ENCODE data around the gene TFAP2E. TPM values are rescaled to one million over a fixed set of nuclear protein-coding genes. Genes with fewer than 3 reads are reported as not detected.

Gene TFAP2E
- total RNA-seq, 1 experiment from 2014 or later: 0.40 TPM

DNA sequence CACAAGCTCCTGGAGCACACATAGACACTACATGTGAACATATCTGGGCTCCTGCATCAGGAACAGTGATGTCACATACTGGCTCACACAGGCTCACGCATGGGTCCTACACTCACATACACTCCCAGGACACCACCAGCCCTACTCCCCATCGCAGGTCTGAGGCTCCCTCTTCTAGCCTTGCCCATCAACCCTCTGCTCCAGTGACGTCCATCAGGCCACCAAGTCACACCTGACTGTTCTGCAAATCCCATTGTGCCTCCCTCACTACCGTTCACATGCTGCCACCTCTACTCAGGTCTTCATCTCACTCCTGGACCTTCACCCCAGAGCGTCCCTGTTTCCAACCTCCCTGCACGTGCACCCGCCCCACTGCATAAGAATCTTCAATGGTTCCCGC is 18.1 kb downstream of the TFAP2E start:
- no peak for DNase-seq (ENCODE audit: extremely low read depth, low read depth)

DNA sequence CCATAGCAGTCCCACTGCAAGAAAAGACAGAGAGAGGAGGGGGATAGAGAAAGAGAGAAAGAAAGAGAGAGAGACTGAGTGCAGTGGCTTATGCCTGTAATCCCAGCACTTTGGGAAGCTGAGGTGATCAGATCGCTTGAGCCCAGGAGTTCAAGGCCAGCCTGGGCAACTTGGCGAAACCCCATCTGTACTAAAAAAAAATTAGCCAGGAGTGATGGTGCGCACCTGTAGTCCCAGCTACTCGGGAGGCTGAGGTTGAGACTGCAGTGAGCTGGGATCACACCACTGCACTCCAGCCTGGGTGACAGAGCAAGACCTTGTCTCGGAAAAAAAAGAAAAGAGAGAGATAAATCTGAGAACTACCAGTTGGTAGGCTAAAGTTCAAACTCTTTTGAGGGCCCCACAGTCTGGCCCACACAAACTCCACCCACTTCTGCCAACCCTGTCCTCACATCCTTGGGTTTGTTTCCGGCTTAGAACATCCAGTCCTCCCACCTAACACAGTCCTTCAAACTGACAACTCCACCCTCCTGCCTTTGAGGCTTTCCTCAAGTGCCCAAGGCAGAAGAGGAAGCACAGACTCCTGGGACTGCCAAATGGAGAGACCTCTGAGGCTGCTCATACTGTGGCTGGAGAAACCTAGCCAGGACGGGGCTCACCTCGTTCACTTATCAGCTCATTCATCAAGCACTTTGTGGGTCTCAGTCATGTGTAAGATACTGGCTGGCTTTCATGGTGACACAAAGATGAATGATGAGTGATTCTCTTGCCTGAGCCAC is 20.1 kb downstream of the TFAP2E start:
- DNase-seq (ENCODE audit: extremely low read depth, low read depth): no peak

DNA sequence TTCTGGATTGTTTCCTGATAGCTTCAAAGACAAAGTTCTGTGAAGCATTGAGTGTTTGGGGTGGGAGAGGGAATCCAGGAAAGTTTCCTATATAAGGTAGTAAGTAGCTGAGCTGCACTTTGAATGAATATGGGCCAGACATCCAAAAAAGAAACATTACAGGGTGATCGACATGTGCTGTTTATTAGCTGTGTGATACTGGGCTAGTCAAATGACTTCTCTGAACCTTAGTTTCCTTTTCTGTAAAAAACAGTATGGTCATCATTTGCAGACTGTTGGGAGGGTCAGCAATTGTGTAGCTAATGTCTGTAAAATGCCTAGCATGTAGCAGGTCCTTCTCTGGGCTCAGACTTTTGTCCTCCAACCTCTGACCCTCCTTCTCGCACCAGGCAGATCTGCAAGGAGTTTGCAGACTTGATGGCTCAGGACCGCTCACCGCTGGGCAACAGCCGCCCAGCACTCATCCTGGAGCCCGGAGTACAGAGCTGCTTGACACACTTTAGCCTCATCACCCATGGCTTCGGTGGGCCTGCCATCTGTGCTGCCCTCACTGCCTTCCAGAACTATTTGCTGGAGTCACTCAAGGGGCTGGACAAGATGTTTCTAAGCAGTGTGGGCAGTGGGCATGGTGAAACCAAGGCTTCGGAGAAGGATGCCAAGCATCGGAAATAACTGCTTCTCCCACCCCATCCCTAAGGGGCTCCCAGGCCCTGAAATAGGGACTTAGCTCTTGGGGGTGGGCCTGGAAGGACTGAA is 21.1 kb downstream of the TFAP2E start:
- DNase-seq (ENCODE audit: extremely low read depth, low read depth): no peak

DNA sequence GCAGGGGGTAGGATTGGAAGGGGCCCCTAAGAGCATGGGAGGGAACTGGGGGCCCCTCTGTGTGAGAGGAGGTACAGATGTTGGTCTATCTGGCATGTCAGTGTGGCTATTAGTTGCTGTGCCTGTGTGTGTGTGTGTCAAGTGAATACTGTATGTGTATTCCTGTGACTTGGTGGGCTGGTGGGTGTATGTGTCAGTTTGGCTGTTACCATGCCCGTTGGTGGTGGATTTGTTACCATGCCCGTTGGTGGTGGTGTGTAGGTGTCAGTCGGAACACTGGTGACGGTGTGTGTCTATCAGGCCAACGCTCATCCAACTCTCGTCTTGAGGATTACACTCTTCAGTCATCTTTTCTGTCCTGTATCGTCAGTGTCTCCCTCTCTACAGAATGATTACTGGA is 22.6 kb downstream of the TFAP2E start:
- no peak for DNase-seq (ENCODE audit: extremely low read depth, low read depth)

DNA sequence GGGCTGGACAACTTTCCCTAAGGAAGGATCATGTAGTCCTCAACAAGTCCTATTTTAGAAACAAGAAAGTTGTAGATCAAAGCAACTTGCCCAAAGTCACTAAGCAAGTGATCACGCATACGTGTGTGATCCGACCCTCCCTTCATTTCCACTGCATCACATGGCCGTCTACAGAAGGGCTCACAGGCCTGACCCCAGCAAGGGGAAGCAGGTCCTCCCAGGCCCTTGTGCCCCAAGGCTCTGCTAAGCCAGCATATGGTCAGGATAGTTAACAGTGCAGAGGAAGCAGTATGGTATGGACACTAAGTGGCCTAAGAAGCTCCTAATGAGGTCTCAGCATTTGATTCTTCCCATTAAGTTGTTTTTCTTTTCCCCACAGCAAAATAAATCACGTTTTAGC is 24.8 kb downstream of the TFAP2E start:
- DNase-seq (ENCODE audit: extremely low read depth, low read depth): no peak

DNA sequence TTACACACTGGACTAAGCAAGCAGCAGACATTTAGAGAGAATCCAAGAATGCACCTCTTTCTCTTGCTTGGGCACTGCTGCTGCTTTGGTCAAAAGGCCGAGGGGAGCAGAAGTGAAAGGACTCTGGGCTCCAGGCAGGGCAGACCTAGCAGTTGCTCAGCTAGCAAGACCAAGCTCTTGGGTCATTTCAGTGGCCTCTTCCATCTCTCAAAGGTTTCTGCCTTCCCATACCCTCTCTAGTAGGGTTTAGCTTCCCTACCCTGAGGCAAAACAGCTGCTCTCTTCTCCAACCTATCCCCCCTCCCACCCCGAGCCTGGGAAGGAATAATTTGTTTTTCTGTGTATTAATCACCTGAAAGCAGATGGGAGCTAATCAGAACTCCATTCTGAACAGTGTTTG is 25.8 kb downstream of the TFAP2E start:
- DNase-seq (ENCODE audit: extremely low read depth, low read depth): no peak

DNA sequence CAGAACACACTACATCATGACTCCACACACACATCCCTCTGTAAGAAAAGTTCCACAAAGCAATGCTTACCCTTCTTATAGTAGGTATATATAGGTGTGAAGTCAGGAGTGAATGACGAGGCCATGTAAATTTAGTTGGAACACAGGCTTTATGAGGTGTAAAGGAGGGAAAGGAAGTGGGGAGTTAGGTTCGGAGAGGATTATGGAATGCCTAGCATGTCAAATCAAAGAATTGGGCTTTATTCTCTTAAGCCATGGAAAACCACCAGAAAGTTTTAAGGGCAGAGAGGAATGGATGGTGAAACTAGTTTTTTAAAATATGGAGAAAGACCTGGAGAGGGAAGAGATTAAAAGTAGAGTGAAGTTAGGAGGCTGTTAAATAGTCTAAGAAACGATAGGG is 26.3 kb downstream of the TFAP2E start:
- DNase-seq (ENCODE audit: extremely low read depth, low read depth): no peak

DNA sequence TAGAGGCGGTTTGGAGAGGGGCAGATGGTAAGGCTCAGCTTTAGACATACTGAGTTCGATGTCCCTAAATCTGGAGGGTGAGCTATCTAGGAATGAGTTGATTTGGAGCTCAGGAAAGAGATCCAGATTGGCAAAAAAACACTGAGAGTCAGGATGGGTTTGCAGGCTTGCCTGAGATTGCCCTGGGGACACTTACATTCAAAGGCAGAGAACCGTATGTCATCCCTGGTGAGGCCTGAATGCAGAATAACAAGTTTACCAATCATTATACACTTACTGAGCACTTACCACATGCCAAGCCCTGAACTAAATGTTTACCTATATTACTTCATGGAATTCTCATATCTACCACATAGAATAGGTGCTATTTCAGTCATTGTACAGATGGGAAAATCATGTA is 27.5 kb downstream of the TFAP2E start:
- no peak for DNase-seq (ENCODE audit: extremely low read depth, low read depth)

DNA sequence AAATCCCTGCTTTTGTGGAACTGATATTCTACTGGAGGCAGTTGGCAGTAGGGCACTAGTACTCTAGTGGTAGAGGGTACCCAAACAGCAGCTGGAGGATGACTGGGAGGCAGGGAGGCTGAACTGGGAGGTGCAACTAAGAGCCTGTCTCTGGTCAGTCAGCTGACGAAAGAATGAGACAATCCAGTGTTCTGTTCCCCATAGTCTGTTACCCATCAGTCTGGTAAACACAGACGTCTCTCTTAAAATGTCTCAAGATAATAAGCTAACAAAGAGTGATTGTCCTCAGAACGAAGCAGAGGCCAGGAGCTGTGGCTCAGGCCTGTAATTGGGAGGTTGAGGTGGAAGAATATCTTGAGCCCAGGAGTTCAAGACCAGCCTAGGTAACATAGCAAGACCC is 30.4 kb downstream of the TFAP2E start:
- no peak for DNase-seq (ENCODE audit: extremely low read depth, low read depth)

DNA sequence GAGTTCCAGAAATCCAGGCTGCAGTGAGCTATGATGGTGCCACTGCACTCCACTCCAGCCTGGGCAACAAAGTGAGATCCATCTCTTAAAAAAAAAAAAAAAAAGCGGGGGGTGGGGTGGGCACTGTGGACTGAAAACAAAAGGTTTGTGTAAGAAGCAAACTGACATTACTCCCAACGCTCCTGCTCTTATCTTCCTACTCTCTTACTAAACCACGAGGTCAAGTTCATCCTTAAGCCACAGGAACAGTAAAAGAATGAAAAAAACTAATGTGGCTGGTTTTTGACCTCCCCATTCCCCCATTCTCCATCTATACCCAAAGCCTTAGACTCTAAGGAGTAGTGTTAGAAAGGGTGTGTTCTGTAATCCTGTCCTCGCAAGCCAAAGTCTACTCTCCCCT is 30.8 kb downstream of the TFAP2E start:
- DNase-seq (ENCODE audit: extremely low read depth, low read depth): no peak

DNA sequence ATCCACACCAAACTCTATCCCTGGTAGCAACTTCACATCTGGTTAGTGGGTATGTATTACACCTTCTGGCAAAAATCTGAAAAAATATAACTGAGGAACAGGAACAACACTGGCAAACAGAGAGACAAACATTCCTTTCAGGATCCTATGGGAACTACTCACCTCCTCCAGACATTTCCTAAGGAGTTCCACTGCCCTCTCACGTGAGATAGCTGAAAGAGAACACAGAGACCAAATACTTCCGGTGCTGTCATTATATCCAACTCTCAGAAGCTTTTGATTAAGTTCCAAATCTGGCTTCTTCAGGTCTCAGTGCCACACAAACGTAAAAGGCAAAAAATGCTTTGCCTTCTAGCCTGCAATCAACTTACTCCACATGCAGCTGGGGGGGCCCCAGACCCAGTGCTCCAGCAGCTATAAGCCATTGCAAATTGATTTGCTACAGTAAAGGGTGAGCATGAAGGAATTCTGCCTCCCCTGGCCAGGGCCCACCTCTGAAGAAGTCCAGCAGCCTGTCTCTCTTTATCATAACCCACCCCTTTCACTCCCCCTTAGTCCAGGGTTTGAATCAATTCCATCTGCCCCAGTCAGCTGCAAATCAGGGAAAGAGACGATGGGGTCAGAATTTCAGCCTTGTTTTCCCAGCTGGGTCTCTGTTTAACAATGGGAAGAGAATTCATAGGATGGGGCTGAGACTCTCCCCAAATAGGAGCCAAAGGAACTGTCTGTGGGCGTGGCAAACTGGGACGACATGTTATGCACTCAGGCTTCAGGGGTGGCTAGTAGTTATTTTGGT is 32.2 kb downstream of the TFAP2E start:
- DNase-seq (ENCODE audit: extremely low read depth, low read depth): no peak

DNA sequence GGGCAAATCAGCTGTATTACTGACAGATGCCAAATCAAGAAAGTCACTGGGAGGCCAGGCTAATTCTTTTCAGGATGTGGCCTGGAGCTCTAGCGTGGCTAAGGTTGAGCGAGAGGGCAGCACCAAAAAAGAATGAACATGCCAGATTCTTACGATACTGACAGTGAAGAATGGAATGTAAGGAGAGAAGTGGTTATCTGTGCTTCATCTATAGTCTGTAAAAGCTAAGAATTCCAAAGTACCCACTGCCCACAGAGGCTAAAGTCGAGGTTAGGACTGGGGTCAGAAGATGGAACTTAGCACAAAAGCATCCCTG is 32.7 kb downstream of the TFAP2E start:
- no peak for DNase-seq (ENCODE audit: extremely low read depth, low read depth)

DNA sequence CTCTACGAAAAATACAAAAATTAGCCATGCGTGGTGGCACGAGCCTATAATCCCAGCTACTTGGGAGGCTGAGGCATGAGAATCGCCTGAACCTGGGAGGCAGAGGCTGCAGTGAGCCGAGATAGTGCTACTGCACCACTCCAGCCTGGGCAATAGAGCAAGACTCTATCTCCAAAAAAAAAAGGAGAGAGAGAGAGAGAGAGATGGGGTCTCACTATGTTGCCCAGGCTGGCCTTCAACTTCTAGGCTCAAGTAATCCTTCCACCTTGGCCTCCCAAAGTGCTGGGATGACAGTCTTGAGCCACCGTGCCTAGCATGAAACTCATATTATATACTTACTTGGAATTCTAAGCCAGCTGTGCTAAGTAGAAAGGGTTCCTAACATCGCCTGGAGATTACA is 38.5 kb downstream of the TFAP2E start:
- no peak for DNase-seq (ENCODE audit: extremely low read depth, low read depth)

DNA sequence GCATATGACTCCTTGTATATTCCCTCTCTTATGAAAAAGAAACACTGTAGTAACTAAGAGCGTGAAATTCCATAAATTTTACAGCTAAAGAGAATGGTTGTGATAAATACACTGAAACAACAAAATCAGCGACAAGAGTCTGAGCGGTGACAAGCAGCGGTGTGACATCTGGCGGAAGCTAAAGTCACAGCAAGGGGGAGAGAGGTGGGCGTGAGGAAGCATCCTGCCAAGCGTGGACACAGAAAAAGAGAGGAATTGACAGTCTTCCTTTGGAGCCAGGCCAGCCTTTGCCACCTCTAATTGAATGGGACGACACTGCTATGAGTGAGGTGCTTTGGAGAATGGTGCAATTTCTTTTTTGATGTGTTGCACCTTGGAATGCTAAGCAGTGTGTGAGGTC is 42.3 kb downstream of the TFAP2E start:
- no peak for DNase-seq (ENCODE audit: extremely low read depth, low read depth)

DNA sequence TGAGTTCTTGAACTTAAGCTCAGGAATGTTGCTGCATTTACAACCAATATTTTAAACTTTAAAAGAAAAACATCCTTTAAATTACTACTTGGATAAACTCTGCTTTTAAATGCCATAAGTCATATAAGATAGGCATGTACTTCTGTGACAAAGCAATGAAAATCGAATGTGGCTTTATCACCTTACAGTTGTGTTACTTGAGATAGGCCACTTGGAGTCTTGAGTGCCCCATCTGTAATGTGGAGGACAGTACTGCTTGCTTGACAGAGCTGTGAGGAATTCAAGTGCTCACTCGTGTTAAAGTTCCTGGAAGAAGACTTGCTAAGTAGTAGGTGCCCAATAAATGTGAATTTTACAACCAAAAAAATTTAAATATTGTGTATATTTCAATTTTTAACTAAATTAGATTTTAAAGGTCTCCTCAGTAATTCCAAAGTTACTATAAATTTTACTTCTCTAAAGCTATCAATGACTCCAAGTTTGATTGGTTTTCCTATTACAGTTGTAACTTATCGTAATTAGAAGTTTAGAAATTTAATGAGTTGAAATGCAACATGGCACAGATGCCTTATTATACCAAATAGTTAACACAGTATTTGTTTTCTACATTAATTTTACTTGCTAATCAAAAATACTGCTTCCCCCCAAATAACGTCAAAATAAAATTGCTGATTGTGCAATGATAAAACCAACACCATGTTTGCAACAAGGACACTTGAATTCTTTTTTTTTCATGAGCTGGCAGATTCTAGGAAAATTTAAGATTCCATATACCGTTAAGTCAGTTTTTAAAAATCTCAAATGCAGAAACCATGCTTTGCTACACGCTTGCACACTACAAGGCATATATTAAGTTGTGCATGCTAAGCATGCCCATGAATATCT is 46.4 kb downstream of the TFAP2E start:
- no peak for DNase-seq (ENCODE audit: extremely low read depth, low read depth)

DNA sequence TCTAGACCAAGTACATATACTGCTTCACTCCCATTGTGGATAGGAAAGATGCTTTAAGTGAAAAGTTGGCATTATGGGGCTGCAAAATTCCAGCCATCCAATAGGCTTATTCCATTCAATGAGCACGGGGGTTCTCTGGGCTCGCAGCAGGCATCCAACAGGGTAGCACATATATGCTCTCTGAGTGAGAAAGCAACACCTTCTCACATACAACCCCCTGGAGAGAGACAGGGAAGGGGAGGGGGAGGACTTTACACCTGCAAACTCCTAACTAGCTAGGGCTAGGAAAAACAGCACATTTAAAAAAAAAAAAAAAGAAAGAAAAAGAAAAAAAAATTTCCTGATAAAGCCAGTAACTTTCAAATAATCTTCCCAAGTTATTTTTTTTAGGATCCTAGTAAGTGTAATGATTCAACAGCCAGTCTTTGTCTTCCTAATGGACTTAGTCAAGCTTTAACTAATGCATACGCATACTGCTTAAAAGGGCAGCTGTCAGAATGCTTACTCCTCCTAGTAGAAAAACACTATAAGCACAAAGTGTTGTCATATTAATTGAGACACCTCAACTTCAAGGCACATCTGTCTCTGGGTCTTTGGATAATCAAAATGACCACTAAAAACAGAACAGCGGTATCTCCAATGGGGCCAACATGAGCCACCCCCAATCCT is 49.5 kb downstream of the TFAP2E start:
- no peak for DNase-seq (ENCODE audit: extremely low read depth, low read depth)

DNA sequence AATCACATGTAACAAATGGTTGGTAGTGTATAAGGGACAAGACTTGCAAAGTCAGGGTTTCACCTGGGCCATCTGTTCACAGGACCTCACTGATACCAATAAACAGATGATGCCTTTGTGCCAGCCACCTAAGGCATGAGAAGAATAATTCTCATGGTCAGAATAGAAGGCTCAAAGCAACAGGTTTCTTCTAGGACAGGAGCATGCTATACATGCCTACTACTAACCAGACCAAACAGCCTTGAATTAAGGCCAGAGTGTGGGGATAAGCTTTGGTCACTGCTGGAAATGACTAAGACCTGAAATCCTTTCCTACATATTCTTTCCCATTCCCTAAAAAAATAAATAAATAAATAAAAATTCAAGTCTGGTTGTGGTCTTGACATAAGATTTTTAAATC is 50.7 kb downstream of the TFAP2E start:
- DNase-seq (ENCODE audit: extremely low read depth, low read depth): no peak

DNA sequence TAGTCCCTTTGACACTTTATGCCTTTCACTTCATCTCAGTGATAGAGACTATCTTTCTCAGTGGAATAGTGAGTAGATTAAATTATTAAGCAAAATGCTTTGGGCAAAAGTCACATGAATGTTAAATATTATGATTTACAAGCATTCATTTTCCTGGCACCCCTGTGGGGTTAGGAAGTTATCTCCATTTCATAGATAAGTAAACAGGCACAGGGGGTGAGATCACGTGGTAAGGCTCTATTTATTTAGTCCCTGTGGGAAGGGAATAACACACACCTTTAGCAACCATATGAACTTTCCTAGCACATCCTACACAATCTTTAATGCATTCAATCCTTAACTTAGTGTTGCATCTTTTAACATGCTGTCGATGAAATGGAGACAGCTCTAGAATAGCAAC is 55.9 kb downstream of the TFAP2E start:
- no peak for DNase-seq (ENCODE audit: extremely low read depth, low read depth)

DNA sequence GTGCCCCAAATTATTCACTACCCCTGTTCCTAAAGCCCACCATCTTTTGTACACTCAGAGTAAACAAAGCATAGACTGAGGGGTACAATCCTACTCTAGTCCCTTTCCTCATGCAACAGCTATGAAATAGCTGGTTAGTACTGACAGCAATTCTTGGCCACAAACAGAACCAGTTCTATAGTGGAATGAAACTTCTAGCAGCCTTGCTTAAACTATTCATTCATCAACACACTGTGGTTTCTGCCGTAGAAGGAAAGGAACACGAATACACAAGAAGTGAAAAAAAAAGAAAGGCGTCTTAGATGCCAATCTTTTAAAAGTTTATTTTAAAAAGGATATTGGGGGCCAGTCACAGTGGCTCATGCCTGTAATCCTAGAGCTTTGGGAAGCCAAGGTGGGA is 58.3 kb downstream of the TFAP2E start:
- no peak for DNase-seq (ENCODE audit: extremely low read depth, low read depth)

DNA sequence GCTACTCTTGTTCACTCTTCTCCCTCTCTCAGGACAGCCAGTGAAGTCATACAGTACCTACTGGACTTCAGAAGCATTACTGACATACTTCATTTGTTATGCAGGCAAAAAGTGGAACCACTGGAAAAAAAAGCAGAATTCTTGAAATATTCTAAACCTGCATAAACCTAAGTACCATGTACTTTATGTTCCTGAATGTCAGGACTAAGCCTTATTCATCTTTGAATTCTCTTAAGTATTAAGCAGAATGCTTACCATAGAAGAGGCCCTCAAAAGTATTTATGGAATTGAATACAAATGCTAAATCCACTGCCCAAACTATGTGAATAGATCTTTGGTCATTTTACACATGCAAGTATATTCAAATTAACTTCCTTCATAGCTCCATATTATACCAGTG is 60.4 kb downstream of the TFAP2E start:
- no peak for DNase-seq (ENCODE audit: extremely low read depth, low read depth)

Measured in NCI-H460 (cell line).